ENCODE measurements around the gene TNS3. TPM values are rescaled to one million over a fixed set of nuclear protein-coding genes. Genes with fewer than 3 reads are reported as not detected.

TNS3 gene
- total and polyA plus RNA-seq, 9 of the 15 experiments (the other 6 are each of a cell fraction or from before 2014, with no cell fraction given), result 0.20 TPM; not detected in 8

- no peak for TF ChIP-seq ZNF184 (CRISPR knock-in tag; IDR thresholded peaks at IDR 0.05)
- no peak for TF ChIP-seq FOXK2 (conservative IDR thresholded peaks at IDR 0.05 in 1 of 2, IDR thresholded peaks at IDR 0.05 in 1 of 2; ENCODE audit: low read depth in 2 of 2)
- TF ChIP-seq HES1 (IDR thresholded peaks at IDR 0.05; ENCODE audit: low read depth), result no peak
- no peak for TF ChIP-seq HINFP (tag; conservative IDR thresholded peaks at IDR 0.05; ENCODE audit: low read depth)
- no peak for TF ChIP-seq TEAD2 (tag; IDR thresholded peaks at IDR 0.05)
Measured at GRCh38 chr7:47349401-47349800, 232.5 kb downstream of the TNS3 start (continued).

- intact Hi-C loops (cut with micrococcal nuclease), result no loop called here
- Histone ChIP-seq H3K9me1 (ENCODE audit: control insufficient read depth, insufficient read depth, low read length) (no peaks in the 10 kb centered on the region), H3K4me2 (ENCODE audit: insufficient read depth, low read length) (no peak overlapping the region), H3K4me1 (replicated peaks in 1 of 2; ENCODE audit: control insufficient read depth in 2 of 2, insufficient read depth in 2 of 2, low read length in 2 of 2) (no peaks in the 10 kb centered on the region; a peak in 1 of 5 replicates), H3K79me2 (ENCODE audit: control insufficient read depth, insufficient read depth, low read length) (no peaks in the 10 kb centered on the region), H3K27ac (ENCODE audit: extremely low read depth, low read depth, low read length) (no peak overlapping the region), H3K36me3 (ENCODE audit: control insufficient read depth, insufficient read depth, low read length) (no peaks in the 10 kb centered on the region), H4K20me1 (replicated peaks; ENCODE audit: control insufficient read depth, insufficient read depth, low read length) (no peaks in the 10 kb centered on the region; the same call in 1 of the 2 replicates), H3K4me3 (no peak overlapping the region), H3K27me3 (ENCODE audit: control insufficient read depth in 2 of 2, insufficient read depth in 2 of 2, low read length in 2 of 2) (peaks cover 29 to 74% of the 10 kb centered on the region in 2 experiments), H3K9me3 (replicated peaks; ENCODE audit: control insufficient read depth, insufficient read depth, low read depth, low read length) (no peaks in the 10 kb centered on the region), H2AFZ (ENCODE audit: low read depth, low read length) (no peak overlapping the region), H3K9ac (ENCODE audit: insufficient read depth in 1 of 2, low read depth in 2 of 2, low read length in 2 of 2) (no peak overlapping the region)
- in situ Hi-C loops (cut with MboI), result no loop called here
- no peak for ATAC-seq
- no TSS peak for BruUV-seq (replicated peaks)
- ChIA-PET CTCF (ENCODE audit: low intra/inter-chr PET ratio) (no interaction called here), POLR2A (interaction anchor here (0.6 kb wide), 2 partner anchors 8 to 69 kb away, joined by 3 read pairs; no protein-coding TSS in a partner anchor)
- no peak for DNase-seq (ENCODE audit: extremely low read depth in 1 of 4, low spot score in 3 of 4)
- FAIRE-seq, result no peak
- 0% methylated on average over 6 of the region's 6 CpGs for WGBS (ENCODE audit: insufficient coverage, low coverage, missing lambda C conversion rate)
- TF ChIP-seq ZNF407 (IDR thresholded peaks at IDR 0.05; ENCODE audit: low read depth) (no peak), GATAD2B (IDR thresholded peaks at IDR 0.05; ENCODE audit: borderline replicate concordance) (no peak), KLF16 (IDR thresholded peaks at IDR 0.05) (no peak), RBM15 (IDR thresholded peaks at IDR 0.05; ENCODE audit: insufficient read depth, low read length) (no peak), TARDBP (IDR thresholded peaks at IDR 0.05) (no peak), SNAPC5 (CRISPR knock-in tag; IDR thresholded peaks at IDR 0.05) (no peak)
Measured at GRCh38 chr7:47347816-47348385, 234.0 kb downstream of the TNS3 start.
